ENCODE data around the gene SLC39A11. TPM values are rescaled to one million over a fixed set of nuclear protein-coding genes. Genes with fewer than 3 reads are reported as not detected.

The SLC39A11 gene
- total RNA-seq, 4 donors from 2014 or later, result 23.0 to 30.9 (median 27.6) TPM

GRCh38 chr17:72863526-72864211, 228.8 kb downstream of the SLC39A11 start:
- TF ChIP-seq CTCF (IDR thresholded peaks at IDR 0.05), result no peak
- TF ChIP-seq POLR2A (IDR thresholded peaks at IDR 0.05), result no peak
- DNase-seq, result no peak
- no peaks in the 10 kb centered on the region for H3K9me3 ChIP-seq
- no peaks in the 10 kb centered on the region for H3K4me1 ChIP-seq
- 81 to 87% methylated on average over 10 of the region's 11 CpGs for WGBS, 2 donors
- no peaks in the 10 kb centered on the region for H3K36me3 ChIP-seq
- no peak overlapping the region for H3K4me3 ChIP-seq
- intact Hi-C loops (cut with DNase I), result no loop called here
- no peak overlapping the region for H3K27ac ChIP-seq
- no peaks in the 10 kb centered on the region for H3K27me3 ChIP-seq

- H3K27ac ChIP-seq, result no peak overlapping the region
- 60 to 63% methylated on average over 7 of the region's 7 CpGs for WGBS, 2 donors
- no peaks in the 10 kb centered on the region for H3K36me3 ChIP-seq
- DNase-seq, result no peak
- intact Hi-C loops (cut with DNase I), result no loop called here
- no peaks in the 10 kb centered on the region for H3K9me3 ChIP-seq
- H3K4me3 ChIP-seq, result no peak overlapping the region
- H3K4me1 ChIP-seq, result no peaks in the 10 kb centered on the region
- TF ChIP-seq CTCF (IDR thresholded peaks at IDR 0.05) (no peak), POLR2A (IDR thresholded peaks at IDR 0.05) (no peak)
- no peaks in the 10 kb centered on the region for H3K27me3 ChIP-seq
Observed at GRCh38 chr17:72862276-72862999, 230.1 kb downstream of the SLC39A11 start.

GRCh38 chr17:72861811-72862210, 230.7 kb downstream of the SLC39A11 start:
- H3K27ac ChIP-seq, result no peak overlapping the region
- no peak for DNase-seq
- no peaks in the 10 kb centered on the region for H3K4me1 ChIP-seq
- H3K9me3 ChIP-seq, result no peaks in the 10 kb centered on the region
- no peaks in the 10 kb centered on the region for H3K27me3 ChIP-seq
- no peak for TF ChIP-seq POLR2A (IDR thresholded peaks at IDR 0.05)
- TF ChIP-seq CTCF (IDR thresholded peaks at IDR 0.05), result no peak
- H3K36me3 ChIP-seq, result no peaks in the 10 kb centered on the region
- no peak overlapping the region for H3K4me3 ChIP-seq
- intact Hi-C loops (cut with DNase I), result no loop called here

- WGBS, 2 donors, result 81% methylated on average over 5 of the region's 5 CpGs
- no peak for DNase-seq
- H3K4me1 ChIP-seq, result no peaks in the 10 kb centered on the region
- no peak overlapping the region for H3K4me3 ChIP-seq
- no peaks in the 10 kb centered on the region for H3K27me3 ChIP-seq
- intact Hi-C loops (cut with DNase I), result no loop called here
- H3K36me3 ChIP-seq, result no peaks in the 10 kb centered on the region
- H3K27ac ChIP-seq, result no peak overlapping the region
- TF ChIP-seq CTCF (IDR thresholded peaks at IDR 0.05) (no peak), POLR2A (IDR thresholded peaks at IDR 0.05) (no peak)
- H3K9me3 ChIP-seq, result no peaks in the 10 kb centered on the region
Observed at GRCh38 chr17:72860778-72861177, 231.7 kb downstream of the SLC39A11 start.

- Histone ChIP-seq H3K4me1 (no peaks in the 10 kb centered on the region), H3K9me3 (no peaks in the 10 kb centered on the region), H3K4me3 (no peak overlapping the region), H3K27me3 (no peaks in the 10 kb centered on the region), H3K27ac (no peak overlapping the region), H3K36me3 (no peaks in the 10 kb centered on the region)
- DNase-seq, result no peak
- no peak for TF ChIP-seq POLR2A (IDR thresholded peaks at IDR 0.05)
- no peak for TF ChIP-seq CTCF (IDR thresholded peaks at IDR 0.05)
- intact Hi-C loops (cut with DNase I), result no loop called here
Observed at GRCh38 chr17:72858826-72859495, 233.5 kb downstream of the SLC39A11 start.

Data from esophagus squamous epithelium (tissue), 5 donors.